Mesothelial cell of epicardium (in vitro differentiated cells): ENCODE measurements around the gene JPH3. TPM values are rescaled to one million over a fixed set of nuclear protein-coding genes. Genes with fewer than 3 reads are reported as not detected.

Experiments used
- DNase-seq, 2 experiments: peaks; one replicate each; pipeline ENCODE4 v3.0.0; 2021; ENCODE audit warnings: low spot score in 2 of 2; ENCODE audit not compliant: unreplicated experiment in 2 of 2
- H3K27ac Mint-ChIP-seq: 2 replicates; pipeline ENCODE4 v1.8.0; 2021; ENCODE audit warnings: mixed read lengths
- H3K27me3 Mint-ChIP-seq: 2 replicates; pipeline ENCODE4 v1.8.0; 2021; ENCODE audit warnings: low read depth, mixed read lengths
- H3K36me3 Mint-ChIP-seq: 2 replicates; pipeline ENCODE4 v1.8.0; 2021; ENCODE audit warnings: mixed read lengths
- H3K4me1 Mint-ChIP-seq: 2 replicates; pipeline ENCODE4 v1.8.0; 2021; ENCODE audit warnings: mixed read lengths
- H3K4me3 Mint-ChIP-seq: 2 replicates; pipeline ENCODE4 v1.8.0; 2021; ENCODE audit warnings: mild to moderate bottlenecking, moderate library complexity, mixed read lengths
- H3K9me3 Mint-ChIP-seq: 2 replicates; pipeline ENCODE4 v1.8.0; 2021; ENCODE audit warnings: mixed read lengths
- CTCF ChIP-seq: fragments of 200-600 bp; sonication (generic); IDR thresholded peaks from one replicate; pipeline ENCODE4 v1.5.0; 2021; ENCODE audit warnings: antibody characterized with exemption; ENCODE audit not compliant: unreplicated experiment
- total RNA-seq: library from RNA; stranded (reverse); gene quantifications from 3 replicates; pipeline ENCODE4 v1.2.1, GENCODE V29; 2021

Gene JPH3
- total RNA-seq, 1 donor from 2014 or later = 16.8 TPM

- H3K4me1 Mint-ChIP-seq = no peaks in the 10 kb centered on the region
- H3K9me3 Mint-ChIP-seq = no peaks in the 10 kb centered on the region
- no peaks in the 10 kb centered on the region for H3K36me3 Mint-ChIP-seq
- peaks cover 20% of the 10 kb centered on the region for H3K27me3 Mint-ChIP-seq
- H3K4me3 Mint-ChIP-seq = no peak overlapping the region
- DNase-seq = no peak
- no peak for TF ChIP-seq CTCF
- no peak overlapping the region for H3K27ac Mint-ChIP-seq
Observed at GRCh38 chr16:87611456-87611855, 9.1 kb downstream of the JPH3 start.

DNA sequence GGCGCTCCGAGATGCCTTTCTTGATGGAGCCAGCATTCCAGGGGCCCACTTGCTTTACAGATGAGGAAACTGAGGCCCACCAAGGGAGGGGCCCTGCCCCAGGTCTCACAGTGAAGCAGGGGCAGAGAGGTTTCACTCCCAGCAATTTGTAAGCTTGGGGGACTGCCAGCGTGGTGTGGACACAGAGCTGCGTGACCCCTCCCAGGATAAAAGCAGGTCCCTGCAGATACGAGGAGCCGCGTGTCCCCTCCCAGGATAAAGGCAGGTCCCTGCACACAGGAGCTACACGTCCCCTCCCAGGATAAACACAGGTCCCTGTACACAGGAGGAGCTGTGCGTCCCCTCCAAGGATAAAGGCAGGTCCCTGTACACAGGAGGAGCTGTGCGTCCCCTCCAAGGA lies 11.7 kb downstream of the JPH3 start:
- no peaks in the 10 kb centered on the region for H3K27me3 Mint-ChIP-seq

GRCh38 chr16:87615621-87616041 lies 13.3 kb downstream of the JPH3 start:
- Mint-ChIP-seq H3K4me3 (no peak overlapping the region), H3K9me3 (no peaks in the 10 kb centered on the region), H3K4me1 (no peaks in the 10 kb centered on the region), H3K27ac (no peak overlapping the region), H3K27me3 (peaks cover 3% of the 10 kb centered on the region), H3K36me3 (no peaks in the 10 kb centered on the region)
- no peak for DNase-seq
- no peak for TF ChIP-seq CTCF

More for the DNA sequence above, 11.7 kb downstream of the JPH3 start:
- Mint-ChIP-seq H3K4me1 (no peaks in the 10 kb centered on the region), H3K9me3 (no peaks in the 10 kb centered on the region), H3K4me3 (no peak overlapping the region), H3K36me3 (no peaks in the 10 kb centered on the region), H3K27ac (no peak overlapping the region)
- no peak for DNase-seq
- TF ChIP-seq CTCF = no peak

DNA sequence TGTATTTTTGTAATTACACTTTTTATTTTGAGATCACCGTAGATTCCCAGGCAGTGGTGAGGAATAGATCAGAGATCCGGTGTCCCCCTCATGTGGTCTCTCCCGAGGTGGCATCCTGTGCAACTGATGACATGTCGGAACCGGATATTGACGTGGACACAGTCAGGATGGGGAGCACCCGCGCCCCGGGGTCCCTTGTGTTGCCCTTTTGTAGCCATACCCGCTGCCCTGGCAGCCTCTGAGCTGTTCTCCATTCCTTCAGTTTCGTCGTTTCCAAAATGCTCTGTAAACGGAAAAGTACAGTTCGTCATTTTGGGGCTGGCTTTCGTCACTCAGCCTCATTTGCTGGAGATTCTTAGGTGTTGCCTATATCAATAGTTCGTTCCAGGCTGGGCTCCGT lies 14.2 kb downstream of the JPH3 start:
- no peaks in the 10 kb centered on the region for H3K9me3 Mint-ChIP-seq
- TF ChIP-seq CTCF = no peak
- H3K4me3 Mint-ChIP-seq = no peak overlapping the region
- H3K36me3 Mint-ChIP-seq = no peaks in the 10 kb centered on the region
- H3K27me3 Mint-ChIP-seq = peaks cover 3% of the 10 kb centered on the region
- DNase-seq = no peak
- H3K27ac Mint-ChIP-seq = no peak overlapping the region
- H3K4me1 Mint-ChIP-seq = no peaks in the 10 kb centered on the region

- Mint-ChIP-seq H3K4me3 (no peak overlapping the region), H3K27ac (no peak overlapping the region), H3K9me3 (no peaks in the 10 kb centered on the region), H3K36me3 (no peaks in the 10 kb centered on the region), H3K27me3 (peaks cover 3% of the 10 kb centered on the region), H3K4me1 (no peaks in the 10 kb centered on the region)
- TF ChIP-seq CTCF = no peak
- no peak for DNase-seq
Observed at GRCh38 chr16:87618216-87618615, 15.9 kb downstream of the JPH3 start.
